WTC11 (cell line): ENCODE measurements around the gene GRB10. TPM values are rescaled to one million over a fixed set of nuclear protein-coding genes. Genes with fewer than 3 reads are reported as not detected.

Source experiments
- ATAC-seq: fragments of 200-7000 bp; cut with Tn5 transposase; 2 replicates; pipeline ENCODE4 v1.10.0; 2021; ENCODE audit warnings: mild to moderate bottlenecking, moderate library complexity
- CTCF ChIA-PET: fragments of 300-600 bp; sonication (Branson Sonifier 250); formaldehyde crosslinking; loops from one replicate; lab custom pipeline; 2021; ENCODE audit warnings: antibody characterized with exemption; lab: Charles Lee
- POLR2A ChIA-PET: fragments of 350-600 bp; sonication (Branson Sonifier 250); formaldehyde crosslinking; loops from one replicate; lab custom pipeline; 2021; ENCODE audit warnings: antibody characterized with exemption; lab: Charles Lee
- DNase-seq: peaks from one replicate; pipeline ENCODE4 v3.0.0; 2021; ENCODE audit warnings: low spot score
- H3K27ac Mint-ChIP-seq: 2 replicates; pipeline ENCODE4 v1.8.0; 2021; ENCODE audit warnings: mixed read lengths
- H3K27me3 Mint-ChIP-seq: 2 replicates; pipeline ENCODE4 v1.8.0; 2021; ENCODE audit warnings: low read depth, mild to moderate bottlenecking, moderate library complexity, mixed read lengths
- H3K36me3 Mint-ChIP-seq: 2 replicates; pipeline ENCODE4 v1.8.0; 2021; ENCODE audit warnings: mixed read lengths
- H3K4me1 Mint-ChIP-seq: 2 replicates; pipeline ENCODE4 v1.8.0; 2022; ENCODE audit warnings: mixed read lengths
- H3K4me3 Mint-ChIP-seq: 2 replicates; pipeline ENCODE4 v1.8.0; 2021; ENCODE audit warnings: mild to moderate bottlenecking, moderate library complexity, mixed read lengths
- H3K9me3 Mint-ChIP-seq: 2 replicates; pipeline ENCODE4 v1.8.0; 2021; ENCODE audit warnings: mixed read lengths
- ATF1 ChIP-seq: sonication (generic); formaldehyde crosslinking; IDR thresholded peaks from 2 replicates; pipeline ENCODE4 v1.8.1; 2023; ENCODE audit warnings: mild to moderate bottlenecking, moderate library complexity, missing genetic modification reagents
- CREM ChIP-seq: sonication (generic); formaldehyde crosslinking; IDR thresholded peaks from 2 replicates; pipeline ENCODE4 v1.8.1; 2022; ENCODE audit warnings: mild to moderate bottlenecking, missing genetic modification reagents, moderate library complexity
- ELF4 ChIP-seq: sonication (generic); formaldehyde crosslinking; IDR thresholded peaks from 2 replicates; pipeline ENCODE4 v1.8.1; 2022; ENCODE audit warnings: low read depth, mild to moderate bottlenecking, moderate library complexity, missing genetic modification reagents
- ESRRA ChIP-seq: sonication (generic); formaldehyde crosslinking; IDR thresholded peaks from 2 replicates; pipeline ENCODE4 v1.8.1; 2022; ENCODE audit warnings: mild to moderate bottlenecking, missing genetic modification reagents, borderline replicate concordance
- FOXJ3 ChIP-seq: sonication (generic); formaldehyde crosslinking; IDR thresholded peaks from 2 replicates; pipeline ENCODE4 v1.9.0; 2021; ENCODE audit warnings: missing genetic modification reagents, mild to moderate bottlenecking, borderline replicate concordance
- FOXK1 ChIP-seq: sonication (generic); formaldehyde crosslinking; IDR thresholded peaks from 2 replicates; pipeline ENCODE4 v1.8.0; 2022; ENCODE audit warnings: mild to moderate bottlenecking, moderate library complexity, missing genetic modification reagents
- GTF2I ChIP-seq: fragments of 250-450 bp; sonication (Bioruptor Pico); conservative IDR thresholded peaks from 2 replicates; pipeline ENCODE4 v1.4.0; 2021; ENCODE audit warnings: mild to moderate bottlenecking
- JUN ChIP-seq: sonication (generic); formaldehyde crosslinking; IDR thresholded peaks from 2 replicates; pipeline ENCODE4 v1.8.0; 2023; ENCODE audit warnings: mild to moderate bottlenecking, missing genetic modification reagents
- MYBL2 ChIP-seq: sonication (generic); formaldehyde crosslinking; IDR thresholded peaks from 2 replicates; pipeline ENCODE4 v1.8.1; 2023; ENCODE audit warnings: mild to moderate bottlenecking, moderate library complexity, missing genetic modification reagents
- NFE2L1 ChIP-seq: sonication (generic); formaldehyde crosslinking; IDR thresholded peaks from 2 replicates; pipeline ENCODE4 v1.8.1; 2023; ENCODE audit warnings: missing genetic modification reagents
- SMAD4 ChIP-seq: sonication (generic); formaldehyde crosslinking; IDR thresholded peaks from 2 replicates; pipeline ENCODE4 v1.8.0; 2022; ENCODE audit warnings: mild to moderate bottlenecking, missing genetic modification reagents
- SOX15 ChIP-seq: fragments of 250-450 bp; sonication (Bioruptor Pico); IDR thresholded peaks from 2 replicates; pipeline ENCODE4 v1.9.0; 2021; ENCODE audit warnings: mild to moderate bottlenecking
- ZNF138 ChIP-seq: sonication (generic); formaldehyde crosslinking; conservative IDR thresholded peaks from 2 replicates; pipeline ENCODE4 v1.8.1; 2022; ENCODE audit warnings: mild to moderate bottlenecking, moderate library complexity, missing genetic modification reagents
- ZNF423 ChIP-seq: fragments of 250-450 bp; sonication (Bioruptor Pico); IDR thresholded peaks from 2 replicates; pipeline ENCODE4 v2.1.2; 2022; ENCODE audit warnings: mild to moderate bottlenecking, moderate library complexity
- total RNA-seq: library from RNA; stranded (reverse); gene quantifications from 3 replicates; pipeline ENCODE4 v1.2.3, GENCODE V29; 2021
- TF ChIP-seq, protein P1 (sequence below): fragments of 250-450 bp; sonication (Bioruptor Pico); conservative IDR thresholded peaks from 2 replicates; pipeline ENCODE4 v1.9.0; 2021; ENCODE audit warnings: mild to moderate bottlenecking
- TF ChIP-seq, protein P2 (sequence below): sonication (generic); formaldehyde crosslinking; IDR thresholded peaks from 2 replicates; pipeline ENCODE4 v1.8.0; 2022; ENCODE audit warnings: mild to moderate bottlenecking, missing genetic modification reagents
- TF ChIP-seq, protein P3 (sequence below): fragments of 250-450 bp; sonication (Bioruptor Pico); IDR thresholded peaks from 2 replicates; pipeline ENCODE4 v1.9.0; 2021; ENCODE audit warnings: mild to moderate bottlenecking
- TF ChIP-seq, protein P4 (sequence below): sonication (generic); formaldehyde crosslinking; IDR thresholded peaks from 2 replicates; pipeline ENCODE4 v1.8.1; 2022; ENCODE audit warnings: low read depth, mild to moderate bottlenecking, moderate library complexity, missing genetic modification reagents, borderline replicate concordance
- TF ChIP-seq, protein P5 (sequence below): fragments of 250-450 bp; sonication (Bioruptor Pico); IDR thresholded peaks from 2 replicates; pipeline ENCODE4 v1.9.0; 2021; ENCODE audit warnings: mild to moderate bottlenecking, borderline replicate concordance
- TF ChIP-seq, protein P6 (sequence below): sonication (generic); formaldehyde crosslinking; conservative IDR thresholded peaks from 2 replicates; pipeline ENCODE4 v1.8.1; 2022; ENCODE audit warnings: mild to moderate bottlenecking, missing genetic modification reagents

GRB10 gene
- total RNA-seq, 1 experiment from 2014 or later = 103 TPM

DNA sequence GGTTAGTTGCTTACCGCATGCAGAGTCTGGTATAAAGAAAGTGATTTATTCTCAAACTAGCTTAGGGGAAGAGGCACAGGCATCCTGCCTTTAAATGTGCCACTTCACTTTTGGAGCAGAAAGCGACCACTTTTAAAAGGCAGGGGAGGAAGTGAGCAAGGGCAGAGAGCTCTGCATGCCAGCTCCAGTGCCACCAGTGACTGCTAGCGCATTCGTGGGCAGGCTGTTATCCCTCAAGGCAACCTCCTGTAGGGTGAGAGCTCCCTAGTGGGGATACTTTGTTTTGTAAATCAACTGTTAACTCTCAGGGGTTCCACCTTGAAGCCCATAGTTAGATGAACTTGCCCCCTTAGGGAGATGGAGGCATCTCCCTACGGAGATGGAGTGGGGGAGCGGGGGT, 29.4 kb upstream of the GRB10 start (continued):
- TF ChIP-seq, protein P1, sequence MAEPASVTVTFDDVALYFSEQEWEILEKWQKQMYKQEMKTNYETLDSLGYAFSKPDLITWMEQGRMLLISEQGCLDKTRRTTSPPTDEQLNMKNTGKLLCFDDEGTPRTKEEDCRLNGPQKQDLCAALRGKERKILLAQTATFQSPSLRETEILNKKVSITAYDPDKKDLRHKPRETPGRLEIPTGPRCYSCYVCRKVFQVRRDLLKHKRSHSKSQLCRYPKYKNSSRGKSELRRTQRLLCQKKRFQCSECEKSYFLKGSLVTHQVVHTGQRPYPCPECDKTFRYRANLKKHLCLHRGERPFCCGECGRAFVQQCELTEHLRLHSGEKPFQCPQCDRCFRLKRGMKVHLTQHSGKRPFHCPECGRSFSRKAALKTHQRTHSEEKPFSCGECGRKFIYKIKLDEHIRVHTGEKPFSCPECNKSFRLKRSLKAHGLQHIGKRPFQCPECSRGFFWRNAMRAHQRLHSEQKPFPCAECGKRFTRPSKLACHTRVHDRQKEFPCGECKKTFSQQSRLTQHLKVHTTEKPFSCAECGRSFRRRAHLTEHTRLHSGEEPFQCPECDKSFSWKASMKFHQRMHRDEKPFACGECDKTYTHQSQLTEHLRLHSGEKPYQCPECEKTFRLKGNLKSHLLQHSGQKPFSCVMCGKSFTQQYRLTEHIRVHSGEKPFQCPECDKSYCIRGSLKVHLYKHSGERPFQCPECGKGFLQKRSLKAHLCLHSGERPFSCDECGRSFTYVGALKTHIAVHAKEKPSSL = no peak
- TF ChIP-seq ZNF423 (CRISPR knock-in tag) = no peak
- TF ChIP-seq, protein P2, sequence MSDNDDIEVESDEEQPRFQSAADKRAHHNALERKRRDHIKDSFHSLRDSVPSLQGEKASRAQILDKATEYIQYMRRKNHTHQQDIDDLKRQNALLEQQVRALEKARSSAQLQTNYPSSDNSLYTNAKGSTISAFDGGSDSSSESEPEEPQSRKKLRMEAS = no peak
- no peak for TF ChIP-seq FOXK1 (CRISPR knock-in tag)
- TF ChIP-seq JUN (CRISPR knock-in tag) = no peak

DNA sequence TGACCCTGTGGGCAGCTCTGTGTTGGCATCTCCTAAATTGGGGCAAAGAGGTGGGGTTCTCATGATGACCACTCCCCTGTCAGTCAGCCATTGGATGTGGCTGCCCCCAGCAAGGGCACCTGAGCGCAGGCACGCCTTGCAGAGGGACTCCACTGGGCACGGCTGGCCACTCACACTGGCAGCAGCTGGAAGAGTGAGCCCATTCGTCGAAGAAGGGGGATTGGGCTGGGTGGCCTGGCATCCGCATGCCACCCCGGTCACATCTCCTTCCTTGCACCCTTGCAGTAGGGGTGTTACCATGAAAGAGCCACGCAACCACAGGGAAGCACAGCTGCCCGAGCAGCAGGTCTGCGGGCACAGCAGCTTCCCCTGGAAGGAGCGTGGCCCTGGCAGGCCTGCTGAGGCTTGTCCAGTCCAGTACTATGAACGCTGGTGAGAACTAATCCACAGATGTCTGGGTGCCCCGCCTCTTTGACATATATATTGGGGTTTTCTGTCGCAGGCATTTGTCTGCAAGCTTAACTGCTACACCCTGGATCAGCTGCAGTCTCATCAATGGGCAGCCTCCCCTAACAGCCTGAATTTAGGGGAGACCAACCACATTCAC, 25.7 kb upstream of the GRB10 start:
- Mint-ChIP-seq H3K27me3 (no peaks in the 10 kb centered on the region; the same call in none of the 2 replicates), H3K9me3 (no peaks in the 10 kb centered on the region), H3K36me3 (no peaks in the 10 kb centered on the region), H3K4me1 (peaks cover 45% of the 10 kb centered on the region), H3K4me3 (no peak overlapping the region), H3K27ac (no peak overlapping the region)
- ATAC-seq (no peak), DNase-seq (no peak)
- ChIA-PET POLR2A (no interaction called here), CTCF (interaction anchor here (0.7 to 1.2 kb wide), 2 partner anchors 192 to 603 kb away, joined by 3 to 4 read pairs; no protein-coding TSS in a partner anchor)
- no peak for TF ChIP-seq ZNF138 (CRISPR knock-in tag)
- TF ChIP-seq, protein P3, sequence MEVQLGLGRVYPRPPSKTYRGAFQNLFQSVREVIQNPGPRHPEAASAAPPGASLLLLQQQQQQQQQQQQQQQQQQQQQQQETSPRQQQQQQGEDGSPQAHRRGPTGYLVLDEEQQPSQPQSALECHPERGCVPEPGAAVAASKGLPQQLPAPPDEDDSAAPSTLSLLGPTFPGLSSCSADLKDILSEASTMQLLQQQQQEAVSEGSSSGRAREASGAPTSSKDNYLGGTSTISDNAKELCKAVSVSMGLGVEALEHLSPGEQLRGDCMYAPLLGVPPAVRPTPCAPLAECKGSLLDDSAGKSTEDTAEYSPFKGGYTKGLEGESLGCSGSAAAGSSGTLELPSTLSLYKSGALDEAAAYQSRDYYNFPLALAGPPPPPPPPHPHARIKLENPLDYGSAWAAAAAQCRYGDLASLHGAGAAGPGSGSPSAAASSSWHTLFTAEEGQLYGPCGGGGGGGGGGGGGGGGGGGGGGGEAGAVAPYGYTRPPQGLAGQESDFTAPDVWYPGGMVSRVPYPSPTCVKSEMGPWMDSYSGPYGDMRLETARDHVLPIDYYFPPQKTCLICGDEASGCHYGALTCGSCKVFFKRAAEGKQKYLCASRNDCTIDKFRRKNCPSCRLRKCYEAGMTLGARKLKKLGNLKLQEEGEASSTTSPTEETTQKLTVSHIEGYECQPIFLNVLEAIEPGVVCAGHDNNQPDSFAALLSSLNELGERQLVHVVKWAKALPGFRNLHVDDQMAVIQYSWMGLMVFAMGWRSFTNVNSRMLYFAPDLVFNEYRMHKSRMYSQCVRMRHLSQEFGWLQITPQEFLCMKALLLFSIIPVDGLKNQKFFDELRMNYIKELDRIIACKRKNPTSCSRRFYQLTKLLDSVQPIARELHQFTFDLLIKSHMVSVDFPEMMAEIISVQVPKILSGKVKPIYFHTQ (CRISPR knock-in tag) = no peak

DNA sequence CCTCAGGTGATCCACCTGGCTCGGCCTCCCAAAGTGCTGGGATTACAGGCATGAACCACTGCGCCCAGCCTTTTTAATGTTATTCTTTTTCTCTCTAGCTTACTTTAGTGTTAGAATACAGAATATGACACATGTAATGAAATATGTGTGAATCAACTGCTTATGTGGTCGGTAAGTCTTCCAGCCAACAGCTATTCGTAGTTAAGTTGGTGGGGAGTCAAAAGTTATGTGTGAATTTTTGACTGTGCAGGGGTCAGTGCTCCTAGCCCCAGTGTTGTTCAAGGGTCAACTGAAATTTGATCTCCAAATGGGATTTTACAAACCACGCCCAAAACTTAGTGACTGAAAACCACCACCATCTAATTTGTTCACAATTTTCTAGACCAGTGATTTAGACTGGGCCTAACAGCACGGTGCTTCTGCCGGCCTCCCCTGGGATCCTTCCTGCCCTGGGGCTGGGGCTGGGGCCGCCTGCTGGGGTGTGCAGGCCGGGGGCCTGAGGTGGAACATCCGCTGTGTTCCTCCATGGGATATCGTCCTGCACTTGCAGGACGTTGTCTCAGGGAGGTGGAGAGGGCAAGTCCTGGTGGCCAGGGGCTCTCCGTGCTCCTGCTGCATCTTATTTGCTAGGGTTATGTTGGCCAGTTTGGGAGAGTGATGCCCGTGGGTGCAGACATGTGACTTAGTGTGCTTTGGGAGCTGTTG, 24.5 kb upstream of the GRB10 start:
- H3K4me1 Mint-ChIP-seq = peaks cover 42% of the 10 kb centered on the region
- no peaks in the 10 kb centered on the region for H3K9me3 Mint-ChIP-seq
- no peaks in the 10 kb centered on the region; the same call in none of the 2 replicates for H3K27me3 Mint-ChIP-seq
- ChIA-PET CTCF (no interaction called here), POLR2A (no interaction called here)
- no peak for ATAC-seq
- H3K27ac Mint-ChIP-seq = no peak overlapping the region
- H3K4me3 Mint-ChIP-seq = no peak overlapping the region
- no peaks in the 10 kb centered on the region for H3K36me3 Mint-ChIP-seq
- DNase-seq = no peak
- TF ChIP-seq NFE2L1 (CRISPR knock-in tag) (no peak), ATF1 (no peak), SOX15 (CRISPR knock-in tag) (no peak), FOXJ3 (CRISPR knock-in tag) (no peak), CREM (CRISPR knock-in tag) (no peak), FOXK1 (CRISPR knock-in tag) (no peak), JUN (CRISPR knock-in tag) (no peak), MYBL2 (no peak), ELF4 (CRISPR knock-in tag) (no peak), GTF2I (no peak), SMAD4 (no peak), ESRRA (CRISPR knock-in tag) (no peak)
- TF ChIP-seq, protein P4, sequence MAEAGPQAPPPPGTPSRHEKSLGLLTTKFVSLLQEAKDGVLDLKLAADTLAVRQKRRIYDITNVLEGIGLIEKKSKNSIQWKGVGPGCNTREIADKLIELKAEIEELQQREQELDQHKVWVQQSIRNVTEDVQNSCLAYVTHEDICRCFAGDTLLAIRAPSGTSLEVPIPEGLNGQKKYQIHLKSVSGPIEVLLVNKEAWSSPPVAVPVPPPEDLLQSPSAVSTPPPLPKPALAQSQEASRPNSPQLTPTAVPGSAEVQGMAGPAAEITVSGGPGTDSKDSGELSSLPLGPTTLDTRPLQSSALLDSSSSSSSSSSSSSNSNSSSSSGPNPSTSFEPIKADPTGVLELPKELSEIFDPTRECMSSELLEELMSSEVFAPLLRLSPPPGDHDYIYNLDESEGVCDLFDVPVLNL = no peak
- TF ChIP-seq, protein P5, sequence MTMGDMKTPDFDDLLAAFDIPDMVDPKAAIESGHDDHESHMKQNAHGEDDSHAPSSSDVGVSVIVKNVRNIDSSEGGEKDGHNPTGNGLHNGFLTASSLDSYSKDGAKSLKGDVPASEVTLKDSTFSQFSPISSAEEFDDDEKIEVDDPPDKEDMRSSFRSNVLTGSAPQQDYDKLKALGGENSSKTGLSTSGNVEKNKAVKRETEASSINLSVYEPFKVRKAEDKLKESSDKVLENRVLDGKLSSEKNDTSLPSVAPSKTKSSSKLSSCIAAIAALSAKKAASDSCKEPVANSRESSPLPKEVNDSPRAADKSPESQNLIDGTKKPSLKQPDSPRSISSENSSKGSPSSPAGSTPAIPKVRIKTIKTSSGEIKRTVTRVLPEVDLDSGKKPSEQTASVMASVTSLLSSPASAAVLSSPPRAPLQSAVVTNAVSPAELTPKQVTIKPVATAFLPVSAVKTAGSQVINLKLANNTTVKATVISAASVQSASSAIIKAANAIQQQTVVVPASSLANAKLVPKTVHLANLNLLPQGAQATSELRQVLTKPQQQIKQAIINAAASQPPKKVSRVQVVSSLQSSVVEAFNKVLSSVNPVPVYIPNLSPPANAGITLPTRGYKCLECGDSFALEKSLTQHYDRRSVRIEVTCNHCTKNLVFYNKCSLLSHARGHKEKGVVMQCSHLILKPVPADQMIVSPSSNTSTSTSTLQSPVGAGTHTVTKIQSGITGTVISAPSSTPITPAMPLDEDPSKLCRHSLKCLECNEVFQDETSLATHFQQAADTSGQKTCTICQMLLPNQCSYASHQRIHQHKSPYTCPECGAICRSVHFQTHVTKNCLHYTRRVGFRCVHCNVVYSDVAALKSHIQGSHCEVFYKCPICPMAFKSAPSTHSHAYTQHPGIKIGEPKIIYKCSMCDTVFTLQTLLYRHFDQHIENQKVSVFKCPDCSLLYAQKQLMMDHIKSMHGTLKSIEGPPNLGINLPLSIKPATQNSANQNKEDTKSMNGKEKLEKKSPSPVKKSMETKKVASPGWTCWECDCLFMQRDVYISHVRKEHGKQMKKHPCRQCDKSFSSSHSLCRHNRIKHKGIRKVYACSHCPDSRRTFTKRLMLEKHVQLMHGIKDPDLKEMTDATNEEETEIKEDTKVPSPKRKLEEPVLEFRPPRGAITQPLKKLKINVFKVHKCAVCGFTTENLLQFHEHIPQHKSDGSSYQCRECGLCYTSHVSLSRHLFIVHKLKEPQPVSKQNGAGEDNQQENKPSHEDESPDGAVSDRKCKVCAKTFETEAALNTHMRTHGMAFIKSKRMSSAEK (CRISPR knock-in tag) = no peak
- TF ChIP-seq, protein P6, sequence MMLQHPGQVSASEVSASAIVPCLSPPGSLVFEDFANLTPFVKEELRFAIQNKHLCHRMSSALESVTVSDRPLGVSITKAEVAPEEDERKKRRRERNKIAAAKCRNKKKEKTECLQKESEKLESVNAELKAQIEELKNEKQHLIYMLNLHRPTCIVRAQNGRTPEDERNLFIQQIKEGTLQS = no peak
